ENCODE data around the gene BORCS5. TPM values are rescaled to one million over a fixed set of nuclear protein-coding genes. Genes with fewer than 3 reads are reported as not detected.

BORCS5 gene
- total and polyA plus RNA-seq, 2 of the 8 experiments (the other 6 are each of a cell fraction or from before 2014, with no cell fraction given): 8.3 to 17.4 TPM

- 98% methylated on average over 4 of the region's 4 CpGs; no CpG with 5 or more reads in 1 of the 2 experiments for WGBS, 2 experiments (ENCODE audit: extremely low coverage in 1 of 2, insufficient coverage in 1 of 2, insufficient read length in 1 of 2, insufficient replicate concordance in 2 of 2, low coverage in 1 of 2, low lambda C conversion rate in 2 of 2, missing lambda C conversion rate in 1 of 2)
- H3K14ac ChIP-seq (ENCODE audit: insufficient read length): no peak overlapping the region
- TF ChIP-seq EZH2 (IDR thresholded peaks at IDR 0.05; ENCODE audit: low read depth, low read length, severe bottlenecking): no peak
- TF ChIP-seq MAFK (IDR thresholded peaks at IDR 0.05; ENCODE audit: low read depth, low read length): no peak
- no peak for TF ChIP-seq JUND (IDR thresholded peaks at IDR 0.05; ENCODE audit: low read length)
- TF ChIP-seq KDM4A (IDR thresholded peaks at IDR 0.05; ENCODE audit: low read depth, low read length, severe bottlenecking): no peak
- TF ChIP-seq CREB1 (IDR thresholded peaks at IDR 0.05): no peak
- TF ChIP-seq CBX5 (IDR thresholded peaks at IDR 0.05; ENCODE audit: low read depth, low read length): no peak
- no peak for TF ChIP-seq CHD1 (IDR thresholded peaks at IDR 0.05; ENCODE audit: low read depth, low read length)
- no peak for TF ChIP-seq TCF12 (IDR thresholded peaks at IDR 0.05; ENCODE audit: low read depth, low read length)
Measured at GRCh38 chr12:12498210-12498609, 141.3 kb downstream of the BORCS5 start.

More at GRCh38 chr12:12498210-12498609, 141.3 kb downstream of the BORCS5 start:
- peaks cover 2% of the 10 kb centered on the region; the same call in 1 of the 2 replicates for H3K79me1 ChIP-seq (ENCODE audit: low read depth, low read length)
- H4K8ac ChIP-seq (ENCODE audit: extremely low read depth, insufficient read depth, low read length): no peak overlapping the region
- H3K4ac ChIP-seq (replicated peaks; ENCODE audit: insufficient read length, low read depth, low read length): no peak overlapping the region
- H3K36me3 ChIP-seq (ENCODE audit: control insufficient read depth in 2 of 4, insufficient read depth in 4 of 4, low read length in 3 of 4): peaks cover 0 to 3% (median 0%) of the 10 kb centered on the region in 4 experiments; a peak in 3 of 8 replicates
- H3K4me1 ChIP-seq (replicated peaks in 1 of 4; ENCODE audit: control insufficient read depth in 3 of 4, insufficient read depth in 4 of 4, low read length in 3 of 4): peaks cover 0 to 16% (median 7%) of the 10 kb centered on the region in 4 experiments; a peak in 3 of 7 replicates
- no peak overlapping the region for H3K56ac ChIP-seq (replicated peaks; ENCODE audit: insufficient read length, low read depth, low read length)
- POLR2A ChIA-PET (ENCODE audit: partially characterized antibody): no interaction called here
- CTCF ChIA-PET (ENCODE audit: partially characterized antibody): interaction anchor here (1.1 to 1.6 kb wide), 2 partner anchors 26 to 205 kb away, joined by 3 to 7 read pairs; no protein-coding TSS in a partner anchor
- DNase-seq (ENCODE audit: low read depth in 1 of 2, low spot score in 2 of 2) (peak in 1 of 2 experiments; percentile 17), FAIRE-seq (no peak)
- H3K18ac ChIP-seq (ENCODE audit: extremely low read depth, low read length): no peak overlapping the region
- H2BK5ac ChIP-seq (ENCODE audit: low read depth, low read length): no peak overlapping the region
- no peak overlapping the region for H3K9ac ChIP-seq (replicated peaks in 1 of 4; ENCODE audit: extremely low read depth in 1 of 4, low read depth in 3 of 4, low read length in 3 of 4)
- H3K9me3 ChIP-seq (ENCODE audit: insufficient read depth in 2 of 2, low read depth in 1 of 2, low read length in 1 of 2): no peaks in the 10 kb centered on the region
- H3K23me2 ChIP-seq (ENCODE audit: low read depth, low read length): no peaks in the 10 kb centered on the region
- H3K4me3 ChIP-seq (ENCODE audit: extremely low read depth in 1 of 4, insufficient read depth in 2 of 4, low read depth in 3 of 4, low read length in 4 of 4): no peak overlapping the region
- H2BK20ac ChIP-seq (ENCODE audit: low read length): no peak overlapping the region
- H3K27me3 ChIP-seq (replicated peaks in 1 of 4; ENCODE audit: control insufficient read depth in 3 of 4, extremely low read depth in 1 of 4, insufficient read depth in 3 of 4, low read length in 3 of 4): no peaks in the 10 kb centered on the region
- H2AFZ ChIP-seq (ENCODE audit: low read length): no peak overlapping the region
- no peak overlapping the region for H3K27ac ChIP-seq (ENCODE audit: low read depth, low read length)
- H3K23ac ChIP-seq (ENCODE audit: insufficient read length): no peak overlapping the region
- no peak overlapping the region for H2AK5ac ChIP-seq (ENCODE audit: low read depth, low read length)
- no peak overlapping the region for H4K91ac ChIP-seq (replicated peaks; ENCODE audit: insufficient read length, low read length)
- H3K79me2 ChIP-seq (ENCODE audit: control insufficient read depth in 1 of 2, insufficient read depth in 2 of 2, low read length in 2 of 2): peaks cover 0 to 45% of the 10 kb centered on the region in 2 experiments; a peak in 2 of 4 replicates
- H4K5ac ChIP-seq (ENCODE audit: insufficient read length, low read depth, low read length): no peak overlapping the region
- peaks cover 2 to 3% of the 10 kb centered on the region in 2 experiments for H4K20me1 ChIP-seq (replicated peaks in 1 of 2; ENCODE audit: control insufficient read depth in 1 of 2, insufficient read depth in 2 of 2, low read length in 2 of 2)
- H2BK12ac ChIP-seq (ENCODE audit: low read depth, low read length): no peak overlapping the region
- H2BK15ac ChIP-seq (ENCODE audit: low read length): no peak overlapping the region
- no peak overlapping the region for H2BK120ac ChIP-seq (replicated peaks; ENCODE audit: low read depth, low read length)
- H3K4me2 ChIP-seq (ENCODE audit: insufficient read depth in 1 of 2, low read depth in 2 of 2, low read length in 2 of 2): no peak overlapping the region
